Adrenal gland (tissue), 5 donors: ENCODE data around the gene MYOM1.
"Not testable (repeated sequence)": the region's sequence is repeated elsewhere in the genome, so short reads cannot be mapped to it uniquely, and the experiment has no call there.

ENCODE experiments used
- POLR2A ChIP-seq, 2 donors: fragments of 450-650 bp; IDR thresholded peaks; one replicate each; pipeline ENCODE4 v1.6.1; 2017; ENCODE audit warnings: antibody characterized with exemption in 2 of 2, mild to moderate bottlenecking in 2 of 2, moderate library complexity in 1 of 2
- TF ChIP-seq, protein P1 (sequence below), 6 experiments: fragments of 450-650 bp in 4 of 6; fragments of 200-600 bp in 2 of 6; sonication (generic) in 1 of 6; IDR thresholded peaks; 1 replicate in 5 of 6; 2 replicates in 1 of 6; pipeline versions ENCODE4 v1.5.1 to v1.8.0; 2016 to 2021; ENCODE audit warnings: antibody characterized with exemption in 6 of 6, mild to moderate bottlenecking in 2 of 6, moderate library complexity in 1 of 6
- donor health status: DM: no; HTN: no; CAD: no.

DNA sequence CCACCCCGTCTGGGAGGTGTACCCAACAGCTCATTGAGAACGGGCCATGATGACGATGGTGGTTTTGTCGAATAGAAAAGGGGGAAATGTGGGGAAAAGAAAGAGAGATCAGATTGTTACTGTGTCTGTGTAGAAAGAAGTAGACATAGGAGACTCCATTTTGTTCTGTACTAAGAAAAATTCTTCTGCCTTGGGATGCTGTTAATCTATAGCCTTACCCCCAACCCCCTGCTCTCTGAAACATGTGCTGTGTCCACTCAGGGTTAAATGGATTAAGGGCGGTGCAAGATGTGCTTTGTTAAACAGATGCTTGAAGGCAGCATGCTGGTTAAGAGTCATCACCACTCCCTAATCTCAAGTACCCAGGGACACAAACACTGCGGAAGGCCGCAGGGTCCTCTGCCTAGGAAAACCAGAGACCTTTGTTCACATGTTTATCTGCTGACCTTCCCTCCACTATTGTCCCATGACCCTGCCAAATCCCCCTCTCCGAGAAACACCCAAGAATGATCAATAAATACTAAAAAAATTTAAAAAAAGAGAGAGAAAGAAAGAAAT is 169.8 kb downstream of the MYOM1 start:
- TF ChIP-seq, protein P1, sequence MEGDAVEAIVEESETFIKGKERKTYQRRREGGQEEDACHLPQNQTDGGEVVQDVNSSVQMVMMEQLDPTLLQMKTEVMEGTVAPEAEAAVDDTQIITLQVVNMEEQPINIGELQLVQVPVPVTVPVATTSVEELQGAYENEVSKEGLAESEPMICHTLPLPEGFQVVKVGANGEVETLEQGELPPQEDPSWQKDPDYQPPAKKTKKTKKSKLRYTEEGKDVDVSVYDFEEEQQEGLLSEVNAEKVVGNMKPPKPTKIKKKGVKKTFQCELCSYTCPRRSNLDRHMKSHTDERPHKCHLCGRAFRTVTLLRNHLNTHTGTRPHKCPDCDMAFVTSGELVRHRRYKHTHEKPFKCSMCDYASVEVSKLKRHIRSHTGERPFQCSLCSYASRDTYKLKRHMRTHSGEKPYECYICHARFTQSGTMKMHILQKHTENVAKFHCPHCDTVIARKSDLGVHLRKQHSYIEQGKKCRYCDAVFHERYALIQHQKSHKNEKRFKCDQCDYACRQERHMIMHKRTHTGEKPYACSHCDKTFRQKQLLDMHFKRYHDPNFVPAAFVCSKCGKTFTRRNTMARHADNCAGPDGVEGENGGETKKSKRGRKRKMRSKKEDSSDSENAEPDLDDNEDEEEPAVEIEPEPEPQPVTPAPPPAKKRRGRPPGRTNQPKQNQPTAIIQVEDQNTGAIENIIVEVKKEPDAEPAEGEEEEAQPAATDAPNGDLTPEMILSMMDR (IDR thresholded peaks at IDR 0.05), result not testable (repeated sequence)
- TF ChIP-seq POLR2A (IDR thresholded peaks at IDR 0.05), result not testable (repeated sequence)
